Dermis microvascular lymphatic vessel endothelial cell (primary cell): Measurements from ENCODE around the gene ENOX1. TPM values are rescaled to one million over a fixed set of nuclear protein-coding genes. Genes with fewer than 3 reads are reported as not detected.

Experiments used
- DNase-seq, 2 donors: peaks; one replicate each; pipeline versions ENCODE4 v3.0.0 to v3.0.0-alpha.2; 2010; ENCODE audit warnings: low read depth in 2 of 2
- total RNA-seq: library from RNA; depleted of rRNA; stranded (reverse); fragments of >200 nt; gene quantifications from 2 replicates; pipeline ENCODE4 v1.2.1, GENCODE V29; 2014

The ENOX1 gene
- total RNA-seq, 1 donor from 2014 or later: 1.2 TPM

DNA sequence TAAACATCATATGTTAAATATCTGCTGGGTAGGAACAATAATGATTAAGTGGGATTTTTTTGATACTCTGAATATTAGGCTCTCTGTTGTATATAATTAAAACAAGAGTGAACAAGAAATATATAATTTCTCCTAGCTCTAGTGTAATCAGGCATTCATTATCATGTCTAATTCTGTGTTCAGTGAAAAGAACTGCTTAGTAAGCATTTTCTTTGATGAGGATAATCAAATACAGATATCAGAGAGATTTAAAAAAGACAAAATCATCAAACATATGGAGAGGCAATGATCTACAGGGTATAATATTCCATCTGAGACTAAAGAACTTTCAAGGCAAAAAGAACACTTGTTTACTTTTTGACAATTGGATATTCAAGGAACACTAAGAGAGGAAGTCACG, 522.3 kb downstream of the ENOX1 start:
- DNase-seq: no peak

- no peak for DNase-seq
Measured at GRCh38 chr13:43263047-43263446, 523.7 kb downstream of the ENOX1 start.

- no peak for DNase-seq
Measured at GRCh38 chr13:43260999-43261398, 525.8 kb downstream of the ENOX1 start.

GRCh38 chr13:43258771-43259170, 528.0 kb downstream of the ENOX1 start:
- no peak for DNase-seq

DNA sequence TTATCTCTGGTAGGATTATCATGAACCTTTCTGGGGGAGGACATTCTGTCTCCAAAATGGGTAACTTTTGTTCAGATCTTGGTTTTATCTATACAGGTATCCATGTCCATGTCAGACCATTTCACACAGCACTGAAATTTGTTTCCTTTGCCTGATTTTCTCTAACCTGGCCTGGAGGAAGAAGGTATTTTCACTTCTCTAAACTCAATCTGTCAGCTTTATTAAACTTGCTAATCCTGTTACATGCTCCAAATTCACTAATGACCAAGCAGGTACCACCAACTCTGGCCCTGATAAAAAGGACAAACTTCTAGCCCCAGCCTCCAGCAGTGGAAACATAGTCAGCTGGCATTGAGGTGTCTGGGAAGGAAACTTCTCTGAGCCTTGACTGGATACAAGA, 529.0 kb downstream of the ENOX1 start:
- no peak for DNase-seq

DNA sequence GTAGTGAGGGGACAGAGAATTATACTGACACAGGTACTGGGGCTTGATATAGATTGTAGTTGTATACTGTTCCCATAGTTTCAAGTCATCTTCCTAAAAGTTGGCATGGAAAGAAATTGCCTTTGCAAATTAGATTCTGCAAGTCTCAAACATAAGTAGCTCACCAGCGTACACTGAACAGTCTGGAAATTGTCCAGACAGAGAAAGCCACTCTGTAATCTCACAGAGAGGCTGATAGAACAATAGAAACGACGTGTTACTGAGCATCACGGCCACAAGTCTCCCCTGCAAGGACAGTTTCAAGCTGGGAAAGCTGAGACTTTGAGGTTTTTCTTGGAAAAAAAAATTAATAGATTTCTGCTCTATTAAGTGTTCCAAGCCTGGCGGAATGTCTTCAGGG, 534.8 kb downstream of the ENOX1 start:
- DNase-seq: no peak

DNA sequence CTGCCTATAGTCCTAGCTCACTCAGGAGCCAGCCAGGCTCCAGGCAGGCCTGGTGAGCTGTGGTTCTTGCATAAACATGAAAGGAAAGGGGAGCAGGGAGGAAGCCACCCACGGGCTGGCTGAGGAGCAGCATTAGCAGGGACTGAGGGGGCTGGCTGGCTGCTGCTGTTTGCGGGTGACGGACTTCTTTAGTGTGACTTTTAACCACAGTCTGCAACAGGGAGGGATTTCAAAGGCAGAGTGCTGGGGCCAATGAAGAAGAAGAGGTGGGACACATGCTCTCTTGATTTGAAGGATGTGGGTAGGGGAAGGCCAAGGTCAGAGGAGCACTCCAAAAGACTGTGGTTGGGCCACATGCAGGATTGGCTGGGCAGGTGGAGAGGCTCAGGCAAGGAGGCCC, 540.4 kb downstream of the ENOX1 start:
- DNase-seq: no peak

GRCh38 chr13:43245374-43245964, 541.3 kb downstream of the ENOX1 start:
- peak in 1 of 2 donors; percentile 50 for DNase-seq

- no peak for DNase-seq
Measured at GRCh38 chr13:43244481-43244880, 542.3 kb downstream of the ENOX1 start.

GRCh38 chr13:43243711-43244110, 543.1 kb downstream of the ENOX1 start:
- DNase-seq: no peak

DNA sequence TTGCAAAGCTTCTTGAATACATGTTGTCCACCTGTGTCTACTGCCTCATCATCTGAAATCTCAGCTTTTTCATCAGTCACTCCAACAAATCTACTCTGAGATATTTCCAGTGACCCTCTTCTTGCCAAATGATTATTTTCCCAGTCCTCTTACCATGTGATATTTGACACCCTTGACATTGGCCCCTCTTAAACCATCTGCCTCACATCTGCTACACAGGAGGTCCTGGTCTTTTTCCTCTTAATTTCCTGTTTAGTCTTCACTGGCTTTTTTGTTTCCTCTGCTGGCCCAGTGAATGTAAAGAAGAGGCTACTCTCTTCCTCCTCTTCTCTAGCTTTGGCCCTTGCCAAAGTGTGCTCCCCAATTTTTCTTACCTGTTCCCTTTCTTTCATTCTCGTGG, 544.7 kb downstream of the ENOX1 start:
- peak in 1 of 2 donors; percentile 17 for DNase-seq

- no peak for DNase-seq
Measured at GRCh38 chr13:43240278-43240677, 546.5 kb downstream of the ENOX1 start.

GRCh38 chr13:43239275-43239840, 547.4 kb downstream of the ENOX1 start:
- DNase-seq: no peak

GRCh38 chr13:43238341-43239083, 548.3 kb downstream of the ENOX1 start:
- no peak for DNase-seq

GRCh38 chr13:43237616-43238015, 549.2 kb downstream of the ENOX1 start:
- DNase-seq: no peak

DNA sequence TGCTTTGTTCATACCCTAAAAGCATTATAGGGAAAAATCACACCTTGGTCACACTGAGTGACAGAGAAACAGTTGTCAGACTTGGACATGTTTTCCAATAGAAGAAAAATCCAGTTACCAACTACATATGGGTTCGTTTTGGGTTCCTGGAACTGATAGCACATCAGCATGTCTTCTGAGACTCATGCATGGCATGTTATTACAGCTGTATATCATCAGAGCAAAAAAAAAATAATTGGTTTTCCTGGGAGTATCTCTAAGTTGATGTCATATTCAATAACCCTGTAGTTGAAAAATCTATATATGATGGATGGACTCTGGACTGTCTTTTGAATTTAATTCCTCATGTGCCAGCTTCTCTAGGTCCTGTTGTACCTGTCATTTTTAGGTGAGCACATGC, 551.7 kb downstream of the ENOX1 start:
- no peak for DNase-seq

DNA sequence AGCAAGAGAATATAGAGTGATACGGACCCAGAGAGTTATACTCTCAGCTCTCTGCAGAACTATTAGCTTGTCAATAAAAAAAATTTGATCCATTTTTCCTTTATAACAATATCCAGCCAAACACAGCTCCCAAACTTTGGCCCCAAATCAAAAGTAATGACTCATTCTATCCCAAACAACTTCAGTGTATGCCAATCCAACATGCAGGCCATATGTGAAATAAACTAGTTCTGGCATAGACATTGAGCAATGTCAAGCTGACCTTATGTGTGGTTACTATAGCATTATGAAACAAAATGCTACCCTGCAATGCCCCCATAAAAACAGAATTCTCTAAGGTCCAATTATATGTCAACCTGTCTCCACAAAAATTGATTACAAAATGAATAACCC, 553.9 kb downstream of the ENOX1 start:
- peak; percentile 29 to 67 for DNase-seq

GRCh38 chr13:43232144-43232872, 554.5 kb downstream of the ENOX1 start:
- no peak for DNase-seq

- no peak for DNase-seq
Measured at GRCh38 chr13:43230989-43231388, 555.8 kb downstream of the ENOX1 start.

- no peak for DNase-seq
Measured at GRCh38 chr13:43229506-43229905, 557.3 kb downstream of the ENOX1 start.

DNA sequence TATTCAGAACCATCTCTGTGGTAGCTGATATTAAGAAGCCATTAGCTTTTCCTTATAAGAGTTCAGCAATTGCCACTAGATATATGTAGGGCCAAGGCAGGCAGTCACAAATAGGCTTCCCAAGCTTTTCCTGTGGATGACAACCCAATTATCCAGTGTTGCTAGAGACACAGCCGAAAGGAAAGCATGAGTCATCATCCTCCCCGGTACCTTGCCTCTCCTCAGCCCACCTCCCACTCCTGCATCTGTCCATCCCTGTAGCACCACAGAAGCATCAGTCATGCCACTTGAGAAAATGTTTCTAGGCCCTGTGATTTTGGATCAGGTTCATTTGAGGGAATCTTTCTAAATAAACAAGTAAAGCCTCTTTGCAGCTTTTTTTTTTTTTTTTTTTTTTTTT, 559.1 kb downstream of the ENOX1 start:
- DNase-seq: peak in 1 of 2 donors; percentile 55

GRCh38 chr13:43223216-43223615, 563.6 kb downstream of the ENOX1 start:
- no peak for DNase-seq
